Measurements from ENCODE around the gene POLR2C. TPM values are rescaled to one million over a fixed set of nuclear protein-coding genes. Genes with fewer than 3 reads are reported as not detected.

The POLR2C gene
- total RNA-seq, 1 donor from 2014 or later: 78.7 TPM

DNA sequence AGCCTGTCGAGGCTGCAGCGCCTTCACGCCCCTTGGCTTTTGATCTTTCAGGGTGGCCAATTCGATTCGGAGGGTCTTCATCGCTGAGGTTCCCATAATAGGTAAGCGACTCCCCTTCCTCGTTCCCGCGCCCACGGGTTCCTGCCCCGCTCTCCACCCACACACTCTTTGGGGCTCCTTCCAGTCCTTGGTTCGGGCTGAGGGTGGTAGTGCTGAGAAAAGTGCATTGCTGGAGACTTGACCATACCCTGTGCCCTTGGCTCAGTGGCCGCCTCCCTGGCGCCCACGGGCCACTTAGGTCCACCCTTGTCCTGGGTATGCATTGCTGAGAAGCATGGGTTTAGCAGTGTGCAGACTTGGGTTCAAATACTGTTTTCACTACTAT, 491 bp downstream of the POLR2C start:
- Histone ChIP-seq H3K4me3 (ENCODE audit: low read depth, low read length) (peak overlapping the region; percentile 67), H3K36me3 (ENCODE audit: control insufficient read depth, insufficient read depth, low read length) (peaks cover 26% of the 10 kb centered on the region), H3K27me3 (ENCODE audit: control insufficient read depth, insufficient read depth, low read length) (no peaks in the 10 kb centered on the region)
- FAIRE-seq: no peak
- TF ChIP-seq, protein P1, sequence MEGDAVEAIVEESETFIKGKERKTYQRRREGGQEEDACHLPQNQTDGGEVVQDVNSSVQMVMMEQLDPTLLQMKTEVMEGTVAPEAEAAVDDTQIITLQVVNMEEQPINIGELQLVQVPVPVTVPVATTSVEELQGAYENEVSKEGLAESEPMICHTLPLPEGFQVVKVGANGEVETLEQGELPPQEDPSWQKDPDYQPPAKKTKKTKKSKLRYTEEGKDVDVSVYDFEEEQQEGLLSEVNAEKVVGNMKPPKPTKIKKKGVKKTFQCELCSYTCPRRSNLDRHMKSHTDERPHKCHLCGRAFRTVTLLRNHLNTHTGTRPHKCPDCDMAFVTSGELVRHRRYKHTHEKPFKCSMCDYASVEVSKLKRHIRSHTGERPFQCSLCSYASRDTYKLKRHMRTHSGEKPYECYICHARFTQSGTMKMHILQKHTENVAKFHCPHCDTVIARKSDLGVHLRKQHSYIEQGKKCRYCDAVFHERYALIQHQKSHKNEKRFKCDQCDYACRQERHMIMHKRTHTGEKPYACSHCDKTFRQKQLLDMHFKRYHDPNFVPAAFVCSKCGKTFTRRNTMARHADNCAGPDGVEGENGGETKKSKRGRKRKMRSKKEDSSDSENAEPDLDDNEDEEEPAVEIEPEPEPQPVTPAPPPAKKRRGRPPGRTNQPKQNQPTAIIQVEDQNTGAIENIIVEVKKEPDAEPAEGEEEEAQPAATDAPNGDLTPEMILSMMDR (IDR thresholded peaks at IDR 0.05; ENCODE audit: insufficient read depth, low read length, severe bottlenecking): no peak
- no peak for DNase-seq (ENCODE audit: low read depth)

DNA sequence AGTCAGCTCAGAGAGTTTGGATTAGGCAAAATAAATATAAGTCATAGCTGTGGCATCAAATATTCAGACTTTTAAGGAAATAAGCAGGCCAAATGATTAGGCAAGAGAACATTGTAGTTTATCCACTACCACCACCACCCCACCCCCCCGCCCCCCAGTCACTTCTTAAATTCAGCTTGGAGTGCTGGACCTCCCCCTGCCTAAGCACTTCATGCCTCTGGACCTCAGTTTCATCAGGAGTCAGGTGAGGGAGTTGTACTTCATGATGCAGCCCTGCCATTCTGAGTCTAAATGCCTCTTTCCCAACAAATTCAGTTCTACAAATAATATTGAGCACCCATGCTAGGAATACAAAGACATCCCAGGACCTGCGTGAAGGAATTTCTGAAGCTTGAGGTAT, 2.0 kb downstream of the POLR2C start:
- TF ChIP-seq, protein P1 (IDR thresholded peaks at IDR 0.05; ENCODE audit: insufficient read depth, low read length, severe bottlenecking): no peak
- Histone ChIP-seq H3K27me3 (ENCODE audit: control insufficient read depth, insufficient read depth, low read length) (no peaks in the 10 kb centered on the region), H3K4me3 (ENCODE audit: low read depth, low read length) (no peak overlapping the region), H3K36me3 (ENCODE audit: control insufficient read depth, insufficient read depth, low read length) (peaks cover 28% of the 10 kb centered on the region)
- FAIRE-seq (no peak), DNase-seq (ENCODE audit: low read depth) (no peak)

DNA sequence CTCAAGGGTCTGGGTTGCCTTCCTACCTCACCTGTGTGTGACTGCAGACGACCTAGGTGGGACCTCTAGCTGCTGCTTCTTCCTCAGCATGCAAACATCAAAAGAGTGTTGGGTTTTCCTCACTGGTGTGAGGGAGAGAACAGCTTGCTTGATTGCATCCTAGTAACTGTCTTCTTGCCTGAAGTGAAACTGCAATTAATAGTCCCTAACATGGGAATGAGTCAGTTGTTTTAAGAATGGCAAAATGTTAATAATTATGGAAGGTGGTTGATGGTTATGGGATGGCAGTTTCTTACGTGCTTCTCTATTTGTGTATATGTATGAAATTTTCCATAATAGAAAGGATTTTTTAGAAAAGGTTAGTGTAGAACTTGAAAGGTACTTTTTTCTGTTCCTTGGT, 5.9 kb downstream of the POLR2C start:
- DNase-seq (ENCODE audit: low read depth) (no peak), FAIRE-seq (no peak)
- H3K36me3 ChIP-seq (ENCODE audit: control insufficient read depth, insufficient read depth, low read length): peaks cover 34% of the 10 kb centered on the region
- no peak overlapping the region for H3K4me3 ChIP-seq (ENCODE audit: low read depth, low read length)
- no peaks in the 10 kb centered on the region for H3K27me3 ChIP-seq (ENCODE audit: control insufficient read depth, insufficient read depth, low read length)
- TF ChIP-seq, protein P1 (IDR thresholded peaks at IDR 0.05; ENCODE audit: insufficient read depth, low read length, severe bottlenecking): no peak

DNA sequence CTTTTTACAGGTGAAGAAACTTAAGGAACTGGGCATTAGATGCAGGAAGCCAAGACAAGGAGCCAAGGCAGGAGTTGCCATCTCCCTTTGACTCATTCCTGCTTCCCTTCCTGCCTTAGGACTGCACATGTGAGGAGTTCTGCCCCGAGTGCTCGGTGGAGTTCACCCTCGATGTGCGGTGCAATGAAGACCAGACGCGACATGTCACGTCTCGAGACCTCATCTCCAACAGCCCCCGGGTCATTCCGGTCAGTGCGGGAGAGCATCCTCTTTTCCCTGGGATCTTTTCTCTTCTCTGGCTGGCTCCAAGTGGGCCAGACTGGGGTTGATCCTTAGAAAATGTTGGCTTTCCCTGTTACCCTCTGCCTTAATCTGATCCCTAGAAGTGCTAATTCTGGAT, 6.6 kb downstream of the POLR2C start:
- DNase-seq (ENCODE audit: low read depth) (no peak), FAIRE-seq (no peak)
- H3K4me3 ChIP-seq (ENCODE audit: low read depth, low read length): no peak overlapping the region
- TF ChIP-seq, protein P1 (IDR thresholded peaks at IDR 0.05; ENCODE audit: insufficient read depth, low read length, severe bottlenecking): no peak
- no peaks in the 10 kb centered on the region for H3K27me3 ChIP-seq (ENCODE audit: control insufficient read depth, insufficient read depth, low read length)
- peaks cover 35% of the 10 kb centered on the region for H3K36me3 ChIP-seq (ENCODE audit: control insufficient read depth, insufficient read depth, low read length)

DNA sequence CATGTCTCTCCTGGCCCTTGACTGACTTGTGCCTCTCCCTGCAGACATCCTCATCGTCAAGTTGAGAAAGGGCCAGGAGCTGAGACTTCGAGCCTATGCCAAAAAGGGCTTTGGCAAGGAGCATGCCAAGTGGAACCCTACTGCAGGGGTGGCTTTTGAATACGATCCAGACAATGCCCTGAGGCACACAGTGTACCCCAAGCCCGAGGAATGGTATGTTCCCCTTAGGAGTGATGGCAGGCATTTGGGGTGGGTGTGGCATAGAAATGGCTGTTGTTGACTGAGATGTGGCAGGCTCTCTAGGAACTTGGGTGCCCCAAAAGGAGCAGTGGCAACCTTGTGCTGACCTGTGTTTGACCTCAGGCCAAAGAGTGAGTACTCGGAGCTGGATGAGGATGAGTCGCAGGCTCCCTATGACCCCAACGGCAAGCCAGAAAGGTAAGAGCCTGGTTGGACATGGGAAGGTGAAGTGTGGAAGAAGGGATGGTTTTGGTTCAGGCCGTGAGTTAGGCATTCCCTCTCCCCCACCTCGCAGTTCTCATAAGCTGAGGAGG, 7.5 kb downstream of the POLR2C start:
- peak; percentile 86 for FAIRE-seq
- TF ChIP-seq, protein P1 (IDR thresholded peaks at IDR 0.05; ENCODE audit: insufficient read depth, low read length, severe bottlenecking): no peak
- Histone ChIP-seq H3K27me3 (ENCODE audit: control insufficient read depth, insufficient read depth, low read length) (no peaks in the 10 kb centered on the region), H3K4me3 (ENCODE audit: low read depth, low read length) (no peak overlapping the region), H3K36me3 (ENCODE audit: control insufficient read depth, insufficient read depth, low read length) (peaks cover 34% of the 10 kb centered on the region)
- DNase-seq (ENCODE audit: low read depth): no peak

DNA sequence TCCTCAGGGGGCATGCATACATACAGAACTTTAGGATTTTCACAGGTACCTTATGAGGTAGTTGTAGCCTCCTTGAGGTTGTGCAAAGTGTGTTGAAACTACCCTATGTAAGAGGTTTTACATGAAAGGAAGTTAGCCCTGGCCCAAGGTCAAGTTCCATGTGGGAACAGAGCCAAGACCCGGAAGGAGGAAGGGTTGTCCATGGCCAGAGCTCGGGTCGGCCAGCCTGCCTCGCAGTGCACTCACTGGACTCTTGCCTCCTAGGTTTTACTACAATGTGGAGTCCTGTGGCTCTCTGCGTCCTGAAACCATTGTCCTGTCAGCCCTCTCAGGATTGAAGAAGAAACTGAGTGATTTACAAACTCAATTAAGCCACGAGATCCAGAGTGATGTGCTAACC, 8.2 kb downstream of the POLR2C start:
- TF ChIP-seq, protein P1 (IDR thresholded peaks at IDR 0.05; ENCODE audit: insufficient read depth, low read length, severe bottlenecking): no peak
- Histone ChIP-seq H3K36me3 (ENCODE audit: control insufficient read depth, insufficient read depth, low read length) (peaks cover 30% of the 10 kb centered on the region), H3K27me3 (ENCODE audit: control insufficient read depth, insufficient read depth, low read length) (no peaks in the 10 kb centered on the region), H3K4me3 (ENCODE audit: low read depth, low read length) (no peak overlapping the region)
- FAIRE-seq: no peak
- no peak for DNase-seq (ENCODE audit: low read depth)
